GM21447 (cell line): ENCODE results near the gene TNIK.

Experiments used
- ATAC-seq: cut with Tn5 transposase; IDR thresholded peaks from one replicate; pipeline ENCODE4 v1.9.1; 2021; ENCODE audit not compliant: unreplicated experiment

The TNIK gene

DNA sequence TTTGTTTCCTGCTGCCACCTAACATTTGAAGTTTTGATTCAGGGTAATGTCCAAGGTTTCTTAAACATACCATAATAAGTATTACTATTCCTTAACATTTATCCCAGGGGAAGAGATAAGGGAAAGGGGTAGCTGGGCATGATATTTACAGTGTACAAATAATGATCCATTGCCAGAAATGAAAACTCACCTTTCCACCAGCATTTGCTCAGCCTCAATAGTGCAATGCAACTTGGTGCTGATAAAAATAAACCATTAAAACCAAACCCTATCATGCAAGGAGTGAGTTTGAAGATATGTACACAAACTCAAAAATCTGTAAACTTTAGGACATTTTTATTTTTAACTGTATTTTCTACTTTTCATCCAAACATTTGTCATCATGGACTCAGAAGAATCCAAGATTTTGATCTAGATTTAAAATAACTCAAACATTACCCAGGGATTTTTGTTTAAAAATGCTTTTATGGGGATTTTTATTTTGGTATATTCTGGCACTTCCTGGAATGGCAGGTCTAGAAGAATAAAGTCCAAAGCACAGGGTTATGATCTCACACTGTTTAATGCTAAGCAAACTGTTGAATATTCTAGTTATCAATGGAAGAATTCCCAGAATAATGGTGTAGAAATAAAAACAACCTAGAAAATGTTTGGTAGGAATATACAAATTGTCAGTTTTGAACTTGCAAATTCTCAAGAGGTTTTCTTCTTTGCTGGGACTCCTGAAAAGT is 401.2 kb downstream of the TNIK start:
- ATAC-seq: no peak

DNA sequence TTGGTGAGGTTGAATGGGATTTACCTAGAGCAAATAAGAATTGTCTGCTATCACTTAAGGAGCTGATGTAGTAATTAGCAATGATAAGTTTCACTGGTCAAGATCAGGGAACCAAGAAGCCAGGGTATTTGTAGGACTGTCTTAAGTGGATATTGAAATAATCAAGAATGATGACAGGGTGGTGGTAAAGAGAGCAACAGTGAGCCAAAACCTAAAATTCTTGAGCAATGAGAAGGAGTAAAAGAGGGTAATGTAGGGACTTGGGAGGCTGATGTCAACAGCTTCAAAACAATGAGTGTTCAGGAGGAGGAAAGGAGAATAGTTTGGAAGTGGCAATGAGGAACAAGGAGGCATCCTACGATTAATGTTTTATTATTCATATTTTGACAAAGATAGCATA is 402.1 kb downstream of the TNIK start:
- ATAC-seq: no peak

DNA sequence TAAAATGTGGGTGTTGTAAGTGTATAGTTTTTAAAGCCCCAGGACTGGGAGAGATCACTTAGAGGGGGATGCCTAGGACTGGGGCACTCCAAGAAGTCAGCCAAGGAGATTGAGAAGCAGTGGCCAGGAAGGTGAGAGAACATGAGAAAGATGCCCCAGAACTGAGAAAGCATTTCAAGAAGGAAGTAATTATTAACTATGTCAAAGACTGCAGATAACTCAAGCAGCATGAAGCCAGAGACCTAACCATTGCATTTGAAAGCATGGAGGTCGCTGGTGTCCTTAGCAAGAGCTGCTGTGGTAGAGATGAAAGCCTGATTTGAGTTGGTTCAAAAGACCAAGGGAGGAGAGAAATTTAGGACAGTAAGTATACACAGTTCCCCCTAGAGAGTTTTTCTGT is 403.1 kb downstream of the TNIK start:
- ATAC-seq: no peak

DNA sequence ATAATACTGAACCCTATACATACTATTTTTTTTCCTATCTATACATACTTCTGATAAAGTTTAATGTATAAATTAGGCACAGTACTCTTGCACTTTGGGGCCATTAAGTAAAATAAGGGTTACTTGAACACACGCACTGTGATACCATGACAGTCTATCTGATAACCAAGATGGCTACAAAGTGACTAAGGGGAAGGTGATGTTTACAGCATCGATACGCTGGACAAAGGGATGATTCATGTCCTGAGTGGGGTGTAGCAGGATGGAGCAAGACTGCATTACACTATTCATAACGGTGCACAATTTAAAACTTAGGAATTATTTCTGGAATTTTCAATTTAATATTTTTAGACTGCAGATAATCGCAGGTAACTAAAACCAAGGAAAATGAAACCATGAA is 403.7 kb downstream of the TNIK start:
- ATAC-seq: no peak

DNA sequence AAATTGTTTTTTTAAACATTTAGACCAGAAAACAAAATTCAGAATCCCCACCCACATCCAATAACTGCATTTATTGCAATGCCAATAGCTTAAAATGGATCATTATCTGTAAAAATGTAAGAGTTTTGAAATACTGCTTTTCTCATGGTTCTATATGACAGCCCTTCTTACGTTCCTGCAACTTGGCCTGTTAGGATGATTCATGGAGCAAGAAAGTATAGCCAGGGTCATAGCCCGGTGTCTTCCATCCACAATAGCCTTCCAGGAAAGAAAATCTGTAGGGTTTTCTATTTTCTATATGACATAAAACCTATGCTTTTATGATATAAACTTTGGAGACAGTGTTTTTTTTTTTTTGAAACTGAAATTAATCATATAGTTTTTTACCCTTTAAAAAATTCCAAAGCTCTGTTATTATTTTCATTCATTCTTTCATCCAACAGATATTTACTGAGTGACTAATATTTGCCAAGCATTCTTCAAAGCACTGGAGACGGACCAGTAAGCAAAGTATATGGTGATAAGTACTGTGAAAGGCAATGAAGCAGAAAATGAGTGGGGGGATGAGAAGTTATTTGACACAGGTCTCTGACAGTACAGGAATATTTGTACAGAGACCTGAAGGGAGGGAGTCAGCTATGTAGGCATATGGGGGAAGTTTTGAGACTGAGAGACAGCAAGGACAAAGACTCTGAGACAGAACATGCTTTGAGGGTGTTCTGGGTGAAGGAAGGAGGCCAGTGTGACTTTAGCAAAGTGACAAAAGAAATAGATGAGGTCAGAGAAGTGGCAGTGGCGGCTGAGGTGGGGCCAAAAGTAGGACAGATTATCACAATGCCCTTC is 404.6 kb downstream of the TNIK start:
- ATAC-seq: no peak

DNA sequence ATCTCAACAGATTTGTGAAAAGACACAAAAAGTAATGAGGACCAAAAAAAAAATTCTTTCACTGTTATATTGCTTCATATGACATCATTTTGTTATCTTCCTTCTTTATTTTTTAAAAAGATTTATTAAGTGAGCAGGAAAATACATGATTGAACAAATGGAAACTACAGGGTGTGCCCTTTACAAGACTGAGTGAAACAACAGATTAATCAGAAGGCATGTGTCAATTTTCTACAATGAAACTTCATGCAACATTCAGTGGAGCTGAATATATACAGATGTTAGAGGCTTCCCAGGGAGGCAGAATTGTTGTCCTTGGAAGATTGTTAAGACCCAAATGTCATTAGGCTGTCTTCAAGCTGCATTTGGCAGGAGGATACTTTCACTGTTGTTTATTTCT is 405.3 kb downstream of the TNIK start:
- no peak for ATAC-seq

DNA sequence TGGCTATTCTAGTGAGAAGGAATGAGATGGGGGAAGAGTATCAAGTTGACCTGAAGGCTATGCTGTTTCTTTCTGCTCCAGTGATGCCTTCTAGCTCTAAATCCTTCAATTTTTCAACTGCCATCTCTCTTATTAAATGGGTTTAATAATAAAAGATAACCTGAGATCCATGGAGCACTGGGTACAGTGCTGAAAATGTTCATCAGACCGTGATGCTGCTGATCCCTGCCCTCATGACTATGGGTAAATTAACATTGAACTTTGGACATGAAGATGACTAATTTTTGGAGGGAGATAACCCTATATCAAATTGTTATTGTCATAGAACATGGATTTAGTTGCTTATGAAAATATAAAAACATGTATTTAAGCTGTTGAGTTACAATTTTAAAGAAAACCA is 406.0 kb downstream of the TNIK start:
- no peak for ATAC-seq

DNA sequence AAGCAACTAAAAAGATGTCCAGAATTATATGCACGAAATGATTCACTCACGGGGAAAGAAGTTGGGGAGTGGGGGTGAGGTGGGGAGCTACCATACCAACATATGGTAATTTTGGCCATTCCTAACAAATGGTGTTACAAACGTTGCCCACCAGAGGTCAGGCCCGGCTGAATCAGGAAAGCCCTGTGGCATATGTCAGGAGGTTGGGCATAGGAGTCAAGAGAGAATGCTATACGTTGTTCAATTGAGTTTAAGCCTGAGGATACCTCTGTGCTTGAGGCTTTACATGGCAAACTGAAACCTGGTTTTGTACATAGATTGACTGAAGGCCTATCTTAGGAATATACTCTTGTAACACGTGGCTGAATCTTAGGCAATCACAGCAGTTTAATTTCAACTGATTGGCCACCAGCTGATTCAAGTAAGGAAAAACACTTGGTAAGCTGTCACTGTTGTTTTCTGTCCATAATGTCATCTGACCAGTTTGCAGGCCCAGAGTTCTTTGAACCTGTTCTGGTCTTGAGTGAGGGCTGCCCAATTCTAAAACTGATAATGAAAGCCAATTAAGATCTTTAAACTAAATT is 410.3 kb downstream of the TNIK start:
- peak; percentile 93 for ATAC-seq

DNA sequence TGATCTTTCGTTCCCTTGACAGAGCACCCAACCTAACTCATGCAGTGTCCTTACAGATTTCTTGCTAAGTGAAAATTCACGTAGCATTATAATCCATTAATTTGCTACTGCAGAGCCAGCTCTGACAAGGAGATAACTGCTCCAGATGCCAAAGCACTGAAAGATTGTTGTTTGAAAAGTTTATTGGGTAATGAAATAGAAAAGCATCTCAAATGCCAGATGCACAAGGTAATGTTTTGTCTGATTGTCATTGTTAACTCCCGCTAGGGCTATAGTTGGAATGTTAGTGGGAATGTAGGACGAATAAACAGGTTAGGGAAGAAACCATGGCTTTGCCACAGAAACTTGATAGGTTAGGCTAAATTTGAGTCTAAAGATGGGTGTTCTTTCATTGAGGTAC is 413.4 kb downstream of the TNIK start:
- ATAC-seq: no peak

DNA sequence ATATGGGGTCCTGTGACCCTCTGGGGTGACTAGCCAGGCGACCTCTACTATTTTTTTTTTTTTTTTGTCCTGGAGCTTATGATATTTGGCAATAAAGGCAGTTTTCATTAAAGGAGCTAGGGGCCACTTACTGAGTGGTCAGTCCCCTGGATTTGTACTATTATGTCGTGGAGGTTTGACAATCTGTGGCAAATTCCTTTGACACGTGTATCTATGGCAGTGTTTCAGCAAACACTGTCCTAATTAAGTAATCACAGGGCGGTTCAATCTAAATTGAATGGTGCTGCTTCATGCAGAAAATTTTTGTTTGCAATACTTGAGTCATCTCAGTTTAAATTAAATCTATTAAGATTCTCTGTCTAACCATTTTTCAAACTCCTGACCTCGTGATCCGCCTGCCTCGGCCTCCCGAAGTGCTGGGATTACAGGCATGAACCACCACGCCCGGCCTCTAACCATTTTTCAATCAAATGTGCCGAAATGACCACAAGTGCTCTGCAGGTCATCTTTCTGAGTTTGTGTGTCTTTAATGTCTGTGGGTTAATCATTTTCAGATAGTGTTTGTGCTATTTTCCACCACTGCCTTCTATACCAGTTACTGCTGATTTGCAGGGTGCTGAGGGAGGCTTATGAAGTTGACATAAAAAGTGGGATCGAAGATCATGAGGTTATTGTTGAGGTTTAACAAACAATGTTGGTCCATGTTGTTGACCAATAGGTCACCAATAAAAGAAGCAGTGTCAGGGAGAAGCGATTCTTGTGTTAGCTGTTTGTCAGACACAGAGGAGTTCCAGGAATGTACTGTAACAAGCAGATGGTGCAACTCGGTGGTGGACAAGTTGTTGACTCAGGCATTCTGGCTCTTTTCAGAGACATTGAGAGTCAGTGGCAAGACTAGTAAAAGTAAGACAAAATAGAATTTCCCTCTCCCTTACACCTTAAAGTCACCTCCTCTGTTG is 415.1 kb downstream of the TNIK start:
- no peak for ATAC-seq

DNA sequence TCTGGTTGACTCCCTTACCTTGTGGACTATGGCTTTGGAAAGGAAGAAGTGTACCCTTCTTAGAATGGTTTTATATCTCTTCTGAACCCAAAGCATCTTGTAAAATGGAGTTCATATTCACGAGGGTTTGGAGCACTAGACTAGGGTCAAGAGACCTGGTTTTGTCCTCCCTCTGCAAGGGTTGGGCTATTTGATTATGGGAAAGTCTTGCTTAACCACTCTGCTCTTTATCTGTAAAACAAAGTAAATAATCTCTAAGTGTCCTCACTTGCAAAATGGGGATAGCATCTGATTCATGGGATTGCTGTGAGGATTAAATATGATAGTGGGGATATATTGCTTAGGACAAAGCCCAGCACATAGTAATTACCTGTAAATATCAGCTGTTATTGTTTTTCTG is 415.8 kb downstream of the TNIK start:
- no peak for ATAC-seq

DNA sequence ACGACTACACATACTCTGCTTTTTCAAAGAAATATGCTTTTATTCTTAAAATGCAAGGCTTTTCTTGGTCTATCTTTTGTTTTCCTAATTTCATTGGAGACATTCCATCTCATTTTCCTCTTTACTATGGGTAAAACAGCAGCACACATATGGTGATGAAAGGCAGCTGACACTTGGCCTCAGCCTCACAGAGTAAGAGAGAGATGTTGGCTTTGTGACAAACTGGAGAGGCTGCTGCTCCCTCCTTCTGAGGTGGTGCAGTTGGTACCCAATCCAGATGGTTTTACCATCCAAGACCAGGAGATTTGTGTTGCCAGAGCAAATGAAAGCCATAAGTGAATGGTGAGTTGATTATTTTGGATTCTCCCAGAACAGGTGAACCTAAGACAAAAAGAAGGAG is 420.5 kb downstream of the TNIK start:
- no peak for ATAC-seq

DNA sequence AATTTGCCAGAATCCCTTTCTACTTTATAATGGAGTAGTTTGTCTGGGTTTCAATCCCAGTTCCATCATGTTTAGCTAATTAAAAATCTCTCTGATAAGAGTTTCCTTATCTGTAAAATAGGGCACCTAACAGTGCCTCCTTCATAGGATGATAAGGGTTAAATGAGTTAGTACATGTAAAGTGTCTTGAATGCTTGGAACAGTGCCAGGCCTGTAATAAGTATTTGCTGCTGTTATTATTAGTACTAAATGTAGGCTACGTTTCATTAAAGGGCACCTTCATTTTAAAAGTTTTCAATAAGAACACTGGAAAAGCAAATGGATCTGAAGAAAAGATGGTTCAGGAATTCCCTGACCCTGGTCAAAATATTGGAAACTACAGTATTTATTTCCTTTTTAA is 421.9 kb downstream of the TNIK start:
- ATAC-seq: no peak

DNA sequence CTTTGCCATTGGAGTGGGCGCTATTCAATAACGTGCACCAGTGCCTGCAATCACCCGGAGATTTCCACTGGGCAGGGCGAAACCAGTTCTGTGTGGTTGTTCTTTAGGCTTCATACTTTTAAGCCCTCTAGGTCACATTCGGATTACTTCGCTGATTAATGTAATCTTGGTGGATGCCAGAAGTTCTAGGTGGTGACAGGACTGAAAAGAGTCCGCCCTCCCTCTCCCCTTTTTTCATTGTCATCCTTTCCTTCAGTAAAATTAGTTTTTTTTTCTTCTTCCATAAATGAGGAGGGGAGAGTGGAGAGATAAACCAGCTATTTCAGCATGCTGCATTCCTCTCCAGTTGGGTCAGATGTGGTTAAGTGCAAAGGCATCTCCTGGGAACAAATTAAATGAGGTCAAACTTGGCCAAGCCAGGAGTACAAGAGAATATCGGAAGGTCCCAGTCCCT is 431.4 kb downstream of the TNIK start:
- ATAC-seq: no peak

DNA sequence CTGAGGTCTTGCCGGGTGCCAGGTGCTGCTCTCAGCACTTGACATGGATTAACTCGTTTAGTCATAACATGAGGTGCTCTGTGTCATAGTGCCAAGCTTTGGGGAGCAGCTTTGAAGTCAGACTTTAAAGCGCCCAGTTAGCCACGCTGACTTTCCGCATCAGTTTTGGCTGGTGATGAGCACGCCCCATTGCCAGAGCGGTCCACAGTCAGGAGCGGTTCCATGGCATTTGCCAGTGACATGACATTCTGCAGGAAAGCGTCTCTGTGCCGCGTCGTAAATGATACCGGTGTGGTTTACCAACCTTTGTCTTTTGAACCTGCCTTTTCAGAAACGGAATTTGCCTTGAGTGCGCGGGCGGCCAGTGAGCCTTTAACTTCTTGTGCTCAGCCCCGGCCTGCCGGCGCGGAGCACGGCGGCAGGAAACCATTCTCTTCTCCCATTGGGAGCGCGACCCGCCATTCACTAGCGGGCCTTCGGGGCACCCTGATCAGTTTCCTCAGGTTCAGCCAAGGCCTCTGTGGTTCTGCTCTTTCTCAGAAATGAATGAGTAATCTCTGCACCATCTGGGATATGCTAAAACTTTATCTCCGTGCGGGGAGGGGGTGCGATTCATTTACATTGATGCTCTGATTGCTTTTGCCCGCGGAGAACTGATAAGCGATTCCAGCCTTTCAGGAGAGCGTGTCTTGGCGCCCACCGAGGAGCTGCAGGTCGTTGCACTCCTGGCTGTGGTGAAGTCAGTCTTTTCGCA is 432.0 kb downstream of the TNIK start:
- no peak for ATAC-seq

DNA sequence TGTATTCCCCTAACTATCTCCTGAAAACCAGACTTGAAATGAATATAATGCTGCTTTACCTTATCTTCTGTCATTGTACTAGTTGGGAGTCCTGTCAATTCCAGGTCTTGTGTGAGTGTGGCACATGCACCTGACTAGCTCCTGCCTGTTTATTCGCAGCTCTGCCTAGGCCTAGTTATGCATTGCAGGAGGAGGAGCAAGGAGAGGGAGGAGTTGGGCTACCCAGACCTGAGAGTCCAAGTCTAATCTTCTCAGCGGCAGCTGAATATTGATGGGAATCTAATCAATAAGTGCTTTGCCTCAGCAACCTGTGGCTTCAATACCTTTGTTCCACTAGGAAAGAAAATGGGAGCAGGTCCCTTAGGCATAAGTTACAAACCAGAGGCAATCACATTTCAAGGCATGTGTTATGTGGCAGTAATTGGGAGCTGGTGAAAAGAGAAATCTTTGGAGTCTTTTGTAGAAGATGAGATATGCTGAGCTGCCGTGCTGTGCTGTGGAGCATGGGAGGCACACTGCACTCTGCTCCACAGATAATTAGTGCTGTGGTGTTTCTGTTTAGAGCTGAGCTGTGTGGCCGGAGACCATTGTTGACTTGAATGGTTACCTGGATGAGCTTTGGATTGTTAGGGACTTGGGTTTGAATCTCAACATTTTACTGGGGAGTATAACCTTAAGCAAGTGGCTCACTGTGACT is 433.5 kb downstream of the TNIK start, which contains the start of gene SLC2A2:
TSS of gene SLC2A2 (minus strand) at position 124 of the 697 bp plus-strand sequence. CDS start at position 74, 50 bp downstream.
- no peak for ATAC-seq

DNA sequence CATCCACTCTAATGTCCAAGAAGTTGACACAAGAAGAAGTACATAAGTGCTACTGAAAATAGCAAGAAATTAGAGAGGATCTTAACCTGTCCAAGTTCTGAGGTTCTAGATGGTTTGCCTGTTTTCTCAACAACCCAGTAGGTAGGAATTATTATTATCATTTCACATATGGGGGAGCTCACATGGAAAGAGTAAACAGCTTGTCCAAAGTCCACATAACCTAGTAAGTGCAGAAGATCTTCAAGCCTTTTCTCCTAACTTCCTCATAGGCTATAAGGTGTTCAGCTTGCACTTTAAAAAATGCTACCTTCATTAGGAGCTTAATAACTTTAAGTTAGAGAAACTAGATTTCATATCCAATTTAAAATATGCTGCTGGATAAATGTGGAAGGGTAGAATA is 436.6 kb downstream of the TNIK start:
- no peak for ATAC-seq

DNA sequence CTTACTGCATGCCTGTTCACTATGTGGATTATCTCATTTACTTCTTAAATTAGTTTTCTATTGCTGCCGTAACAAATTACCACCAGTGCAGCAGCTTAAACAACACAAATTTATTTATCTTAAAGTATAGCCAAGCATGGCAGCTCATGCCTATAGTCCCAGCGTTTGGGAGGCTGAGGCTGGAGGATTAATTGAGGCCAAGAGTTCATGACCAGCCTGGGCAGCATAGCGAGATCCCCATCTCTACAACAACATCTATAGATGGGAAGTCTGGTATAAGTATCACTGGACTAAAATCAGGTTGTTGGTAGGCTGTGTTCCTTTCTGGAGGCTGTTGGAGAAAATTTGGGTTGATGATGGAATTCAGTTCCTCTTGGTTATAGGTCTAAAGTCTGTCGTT is 438.8 kb downstream of the TNIK start:
- ATAC-seq: no peak

DNA sequence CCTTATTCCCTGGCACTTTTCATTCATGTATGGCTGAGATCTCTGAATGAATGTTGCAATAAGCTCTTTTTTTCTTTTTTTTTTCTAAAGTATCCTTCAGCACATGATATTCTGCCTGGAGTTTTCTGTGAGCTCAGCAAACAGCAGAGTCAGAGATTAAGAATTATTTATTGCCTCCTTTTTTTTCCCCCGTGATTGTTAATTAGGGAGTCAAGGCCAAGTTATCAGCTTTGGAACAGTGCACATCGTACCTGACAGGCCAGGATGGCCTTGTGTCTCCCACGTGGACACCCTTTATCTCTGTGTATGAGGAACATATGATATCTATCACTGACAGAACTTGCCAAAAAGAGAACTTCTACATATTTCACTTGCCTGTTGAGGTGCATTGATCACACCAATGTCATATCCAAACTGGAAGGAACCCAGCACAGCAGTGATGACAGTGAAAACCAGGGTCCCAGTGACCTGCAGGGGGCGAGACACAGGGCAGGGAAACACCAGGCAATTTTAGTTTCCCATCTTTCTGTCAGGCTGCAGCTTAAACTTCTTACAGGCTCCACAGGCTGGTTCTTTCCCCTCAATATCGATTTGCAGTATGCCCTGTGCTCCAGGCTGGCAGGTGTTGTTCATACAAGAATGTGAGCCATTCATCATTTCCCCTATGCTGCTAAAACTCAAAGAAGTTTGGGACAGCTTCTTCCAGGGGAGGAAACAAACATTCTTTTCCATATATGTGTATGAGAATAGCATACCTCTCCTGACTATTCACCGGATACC is 441.9 kb downstream of the TNIK start:
- no peak for ATAC-seq
